A549 treated with RU486 at 1 μM for 4 hours (cell line): ENCODE results near the gene SPAG9. TPM values are rescaled to one million over a fixed set of nuclear protein-coding genes. Genes with fewer than 3 reads are reported as not detected.

Experiments
- total RNA-seq: library from RNA; stranded (reverse); fragments of 200-300 nt; extraction: Qiagen RNA extraction; gene quantifications from 5 replicates; pipeline ENCODE4 v1.2.3, GENCODE V29; 2022; ENCODE audit warnings: low read depth

SPAG9 gene, protein sequence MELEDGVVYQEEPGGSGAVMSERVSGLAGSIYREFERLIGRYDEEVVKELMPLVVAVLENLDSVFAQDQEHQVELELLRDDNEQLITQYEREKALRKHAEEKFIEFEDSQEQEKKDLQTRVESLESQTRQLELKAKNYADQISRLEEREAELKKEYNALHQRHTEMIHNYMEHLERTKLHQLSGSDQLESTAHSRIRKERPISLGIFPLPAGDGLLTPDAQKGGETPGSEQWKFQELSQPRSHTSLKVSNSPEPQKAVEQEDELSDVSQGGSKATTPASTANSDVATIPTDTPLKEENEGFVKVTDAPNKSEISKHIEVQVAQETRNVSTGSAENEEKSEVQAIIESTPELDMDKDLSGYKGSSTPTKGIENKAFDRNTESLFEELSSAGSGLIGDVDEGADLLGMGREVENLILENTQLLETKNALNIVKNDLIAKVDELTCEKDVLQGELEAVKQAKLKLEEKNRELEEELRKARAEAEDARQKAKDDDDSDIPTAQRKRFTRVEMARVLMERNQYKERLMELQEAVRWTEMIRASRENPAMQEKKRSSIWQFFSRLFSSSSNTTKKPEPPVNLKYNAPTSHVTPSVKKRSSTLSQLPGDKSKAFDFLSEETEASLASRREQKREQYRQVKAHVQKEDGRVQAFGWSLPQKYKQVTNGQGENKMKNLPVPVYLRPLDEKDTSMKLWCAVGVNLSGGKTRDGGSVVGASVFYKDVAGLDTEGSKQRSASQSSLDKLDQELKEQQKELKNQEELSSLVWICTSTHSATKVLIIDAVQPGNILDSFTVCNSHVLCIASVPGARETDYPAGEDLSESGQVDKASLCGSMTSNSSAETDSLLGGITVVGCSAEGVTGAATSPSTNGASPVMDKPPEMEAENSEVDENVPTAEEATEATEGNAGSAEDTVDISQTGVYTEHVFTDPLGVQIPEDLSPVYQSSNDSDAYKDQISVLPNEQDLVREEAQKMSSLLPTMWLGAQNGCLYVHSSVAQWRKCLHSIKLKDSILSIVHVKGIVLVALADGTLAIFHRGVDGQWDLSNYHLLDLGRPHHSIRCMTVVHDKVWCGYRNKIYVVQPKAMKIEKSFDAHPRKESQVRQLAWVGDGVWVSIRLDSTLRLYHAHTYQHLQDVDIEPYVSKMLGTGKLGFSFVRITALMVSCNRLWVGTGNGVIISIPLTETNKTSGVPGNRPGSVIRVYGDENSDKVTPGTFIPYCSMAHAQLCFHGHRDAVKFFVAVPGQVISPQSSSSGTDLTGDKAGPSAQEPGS (N-terminal part only)
- 79.4 to 95.8 TPM (median 83.0 TPM) in 5 replicates for total RNA-seq

GRCh38 chr17:51120739-51121619 is at the start of gene SPAG9:
Gene SPAG9, minus strand, starts transcription at chr17:51120868. Its CDS starts 212 bp downstream, at chr17:51120656.

DNA sequence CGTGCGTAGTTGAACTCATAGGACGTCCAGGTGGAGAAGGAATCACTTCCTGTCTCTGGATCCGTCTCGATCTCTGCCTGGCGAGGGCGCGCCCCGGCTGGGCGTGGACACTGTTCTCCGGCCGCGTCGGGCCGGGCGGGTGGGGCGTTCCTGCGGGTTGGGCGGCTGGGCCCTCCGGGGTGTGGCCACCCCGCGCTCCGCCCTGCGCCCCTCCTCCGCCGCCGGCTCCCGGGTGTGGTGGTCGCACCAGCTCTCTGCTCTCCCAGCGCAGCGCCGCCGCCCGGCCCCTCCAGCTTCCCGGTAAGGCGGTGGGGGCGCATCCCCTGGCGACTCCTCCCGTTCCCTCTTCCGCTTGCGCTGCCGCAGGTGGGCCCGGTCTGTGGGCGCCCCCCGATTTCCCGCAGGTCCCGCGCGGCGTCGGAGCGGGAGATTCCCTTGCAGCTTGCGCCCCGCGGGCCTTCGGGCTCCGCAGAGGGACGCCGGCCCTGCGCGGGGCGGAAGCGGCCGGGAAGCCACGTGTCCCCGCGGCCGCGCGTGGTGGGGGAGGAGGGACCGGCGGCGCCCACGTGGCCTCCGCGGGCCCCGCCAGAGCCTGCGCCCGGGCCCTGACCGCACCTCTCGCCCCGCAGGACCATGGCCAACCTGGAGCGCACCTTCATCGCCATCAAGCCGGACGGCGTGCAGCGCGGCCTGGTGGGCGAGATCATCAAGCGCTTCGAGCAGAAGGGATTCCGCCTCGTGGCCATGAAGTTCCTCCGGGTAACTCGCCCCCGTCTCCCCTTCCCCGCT is 45.7 kb upstream of the SPAG9 start, which contains the start of gene NME2:
TSS of gene NME2 (plus strand) at position 214 of the 789 bp plus-strand sequence. CDS start at position 634, 420 bp downstream.

DNA sequence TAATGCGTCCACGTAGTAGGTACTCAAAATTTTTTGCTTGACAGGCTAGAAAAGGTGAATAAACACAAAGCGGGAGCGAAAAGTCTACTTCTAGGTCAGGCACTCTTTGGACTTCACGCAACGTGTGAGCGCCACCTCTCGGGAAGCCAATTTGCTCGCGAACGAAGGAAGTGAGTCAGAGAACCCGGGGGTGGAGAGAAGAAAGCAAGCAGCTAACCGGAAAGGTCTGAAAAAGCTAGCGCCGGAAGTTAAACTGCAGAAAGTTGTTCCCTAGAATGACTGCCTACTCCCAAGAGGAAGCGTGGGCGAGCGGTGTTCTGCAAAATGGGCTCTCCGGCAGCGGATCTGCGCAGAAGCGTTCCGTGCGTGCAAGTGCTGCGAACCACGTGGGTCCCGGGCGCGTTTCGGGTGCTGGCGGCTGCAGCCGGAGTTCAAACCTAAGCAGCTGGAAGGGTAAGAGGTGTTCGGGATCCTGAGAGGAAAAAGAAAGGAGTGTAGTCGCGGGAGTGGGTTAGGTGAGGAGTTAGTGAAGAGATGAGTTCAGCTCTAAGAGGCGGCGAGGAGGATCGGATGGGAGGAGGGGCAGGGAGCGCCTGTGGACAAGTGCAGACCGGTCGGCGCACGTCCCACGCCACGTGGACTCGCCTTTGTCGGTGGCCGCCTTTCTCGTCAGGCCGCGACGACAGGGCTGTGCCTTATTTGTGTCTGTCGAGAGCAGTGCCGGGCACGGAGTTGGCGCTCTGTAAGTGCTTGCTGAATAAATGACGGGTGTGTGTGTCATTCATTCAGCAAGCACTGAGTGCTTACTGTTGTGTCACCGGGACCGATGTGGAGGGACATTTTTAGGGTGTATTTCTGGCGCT is 32.8 kb upstream of the SPAG9 start, which contains the start of gene NME1:
TSS of gene NME1 (plus strand) at position 350 of the 863 bp plus-strand sequence. CDS start 2,096 bp downstream, outside the sequence.

Other genes starting within 250 kb of the SPAG9 start
- 606 to 812 TPM (median 696 TPM) in 5 replicates for gene NME1, start 32.7 kb upstream of the SPAG9 start, total RNA-seq
- 1,659 to 1,872 TPM (median 1,799 TPM) in 5 replicates for gene NME2, start 45.5 kb upstream of the SPAG9 start, total RNA-seq
- 3.2 to 7.2 TPM (median 6.2 TPM) in 5 replicates for gene MBTD1, start 139.2 kb upstream of the SPAG9 start, total RNA-seq
- 63.4 to 87.5 TPM (median 79.6 TPM) in 5 replicates for gene UTP18, start 139.7 kb upstream of the SPAG9 start, total RNA-seq